Keratinocyte (primary cell): ENCODE data around the gene KCNB1. TPM values are rescaled to one million over a fixed set of nuclear protein-coding genes. Genes with fewer than 3 reads are reported as not detected.

ENCODE experiments used
- DNase-seq: peaks from one replicate; pipeline ENCODE4 v3.0.0-alpha.2; 2011; ENCODE audit warnings: low read depth, missing footprints, low spot score
- FAIRE-seq: peaks from 2 replicates; lab custom pipeline; 2011; peaks lifted over from hg19 to GRCh38; lab: Jason Lieb, UNC
- H2AFZ ChIP-seq: 2 replicates; pipeline ENCODE4 v1.6.0; 2012; ENCODE audit warnings: low read length, control low read depth, inconsistent platforms; ENCODE audit not compliant: control insufficient read depth
- H3K27ac ChIP-seq: 2 replicates; pipeline ENCODE4 v1.5.1; 2011; ENCODE audit warnings: low read length; ENCODE audit not compliant: control insufficient read depth, insufficient read depth
- H3K27me3 ChIP-seq: 3 replicates; pipeline ENCODE4 v1.6.0; 2011; ENCODE audit warnings: low read length; ENCODE audit not compliant: control insufficient read depth, insufficient read depth; ENCODE audit errors: extremely low read depth
- H3K36me3 ChIP-seq, 2 experiments: 2 replicates in 1 of 2; 3 replicates in 1 of 2; pipeline ENCODE4 v1.5.1; 2011; ENCODE audit warnings: low read length in 2 of 2, mild to moderate bottlenecking in 1 of 2; ENCODE audit not compliant: control insufficient read depth in 2 of 2, insufficient read depth in 2 of 2; ENCODE audit errors: extremely low read depth in 1 of 2
- H3K4me1 ChIP-seq: 3 replicates; pipeline ENCODE4 v1.5.1; 2011; ENCODE audit warnings: low read length; ENCODE audit not compliant: control insufficient read depth, insufficient read depth; ENCODE audit errors: extremely low read depth
- H3K4me2 ChIP-seq: 3 replicates; pipeline ENCODE4 v1.6.0; 2011; ENCODE audit warnings: low read depth, low read length; ENCODE audit not compliant: control insufficient read depth, insufficient read depth; ENCODE audit errors: extremely low read depth
- H3K4me3 ChIP-seq, 3 experiments: fragments of 200-600 bp in 1 of 3; sonication (generic) in 1 of 3; 2 replicates in 2 of 3; 3 replicates in 1 of 3; pipeline ENCODE4 v1.5.1; 2011 to 2016; ENCODE audit warnings: low read length in 3 of 3, mild to moderate bottlenecking in 3 of 3, control low read depth in 2 of 3, inconsistent platforms in 1 of 3, low read depth in 1 of 3, mixed read lengths in 1 of 3, mixed run types in 1 of 3, moderate library complexity in 1 of 3; ENCODE audit not compliant: control insufficient read depth in 2 of 3, insufficient read depth in 2 of 3; ENCODE audit errors: extremely low read depth in 1 of 3
- H3K79me2 ChIP-seq: 2 replicates; pipeline ENCODE4 v1.6.0; 2012; ENCODE audit warnings: low read length; ENCODE audit not compliant: control insufficient read depth, insufficient read depth
- H3K9ac ChIP-seq: 3 replicates; pipeline ENCODE4 v1.6.0; 2011; ENCODE audit warnings: low read length; ENCODE audit not compliant: control insufficient read depth, insufficient read depth; ENCODE audit errors: extremely low read depth
- H3K9me1 ChIP-seq: 3 replicates; pipeline ENCODE4 v1.6.0; 2011; ENCODE audit warnings: low read length; ENCODE audit not compliant: control insufficient read depth, insufficient read depth; ENCODE audit errors: extremely low read depth
- H3K9me3 ChIP-seq: 2 replicates; pipeline ENCODE4 v1.5.1; 2012; ENCODE audit warnings: low read depth, low read length; ENCODE audit not compliant: control insufficient read depth
- H4K20me1 ChIP-seq: 3 replicates; pipeline ENCODE4 v1.6.0; 2011; ENCODE audit warnings: low read length; ENCODE audit not compliant: control insufficient read depth, insufficient read depth; ENCODE audit errors: extremely low read depth
- EZH2 ChIP-seq: IDR thresholded peaks from one replicate; pipeline ENCODE4 v1.6.1; 2012; ENCODE audit warnings: inconsistent platforms, mild to moderate bottlenecking, low read length, moderate library complexity
- dilution Hi-C: fragments of 300-500 bp; cut with MboI; formaldehyde crosslinking; loops from one replicate; pipeline ENCODE4 v1.7.0; 2020; ENCODE audit warnings: low sequenced_read_pairs; ENCODE audit not compliant: extremely low pct_ligation_motif_present
- polyA plus RNA-seq, 5 experiments: library from polyadenylated mRNA; depleted of rRNA in 3 of 5; stranded (reverse) in 3 of 5; stranded (forward) in 1 of 5; unstranded in 1 of 5; fragments of >200 nt; gene quantifications; 1 replicate in 1 of 5; 2 replicates in 3 of 5; 3 replicates in 1 of 5; pipeline versions ENCODE4 v1.2.1 to v1.2.3, GENCODE V29; 2011 to 2012; ENCODE audit warnings: missing spikeins in 2 of 5, low read depth in 1 of 5, low replicate concordance in 1 of 5
- TF ChIP-seq, protein P1 (sequence below), 3 experiments: IDR thresholded peaks in 1 of 3; conservative IDR thresholded peaks in 1 of 3; optimal IDR thresholded peaks in 1 of 3; 2 replicates in 2 of 3; 3 replicates in 1 of 3; pipeline versions ENCODE3 to v1.5.1; 2011; ENCODE audit warnings: low read length in 3 of 3, mild to moderate bottlenecking in 3 of 3, moderate library complexity in 2 of 3, control low read depth in 1 of 3, inconsistent platforms in 1 of 3; ENCODE audit not compliant: insufficient read depth in 2 of 3; ENCODE audit errors: extremely low read depth in 1 of 3

Gene KCNB1
- polyA plus RNA-seq, 1 donor (not counting 4 experiments of a cell fraction or from before 2014, with no cell fraction given), result not detected

DNA sequence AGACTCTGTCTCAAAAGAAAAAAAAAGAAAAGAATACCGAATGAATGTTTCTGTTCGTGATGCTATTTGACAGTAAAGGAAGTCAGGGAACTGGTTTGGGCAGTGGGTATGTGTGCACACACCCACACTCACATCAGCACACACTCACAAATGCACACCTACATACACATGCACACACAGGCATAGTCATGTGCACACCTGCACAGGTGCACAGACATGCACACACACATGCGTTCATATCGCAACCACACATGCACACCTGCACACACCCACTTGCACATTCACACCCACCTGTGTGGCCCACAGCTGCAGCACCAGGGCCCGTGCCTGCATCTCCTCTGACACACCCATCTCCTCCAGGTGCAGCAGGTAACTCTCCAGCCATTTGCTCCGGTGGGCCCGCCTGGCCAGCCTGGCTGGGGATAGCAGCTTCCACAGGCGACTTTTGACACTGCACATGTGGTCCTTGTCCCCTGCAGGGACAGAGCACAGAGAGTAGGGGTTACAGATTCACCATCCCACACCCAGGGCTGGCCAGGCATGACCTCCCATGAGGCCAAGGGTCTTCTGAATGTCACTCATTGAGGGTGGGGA lies 41.4 kb upstream of the KCNB1 start:
- DNase-seq, result no peak
- Histone ChIP-seq H3K27ac (no peak overlapping the region), H3K9ac (no peak overlapping the region), H3K79me2 (no peaks in the 10 kb centered on the region), H3K27me3 (no peaks in the 10 kb centered on the region), H3K4me1 (no peaks in the 10 kb centered on the region), H2AFZ (no peak overlapping the region), H4K20me1 (no peaks in the 10 kb centered on the region), H3K4me3 (no peak overlapping the region), H3K4me2 (no peak overlapping the region), H3K36me3 (no peaks in the 10 kb centered on the region), H3K9me3 (no peaks in the 10 kb centered on the region), H3K9me1 (no peaks in the 10 kb centered on the region)
- TF ChIP-seq, protein P1, sequence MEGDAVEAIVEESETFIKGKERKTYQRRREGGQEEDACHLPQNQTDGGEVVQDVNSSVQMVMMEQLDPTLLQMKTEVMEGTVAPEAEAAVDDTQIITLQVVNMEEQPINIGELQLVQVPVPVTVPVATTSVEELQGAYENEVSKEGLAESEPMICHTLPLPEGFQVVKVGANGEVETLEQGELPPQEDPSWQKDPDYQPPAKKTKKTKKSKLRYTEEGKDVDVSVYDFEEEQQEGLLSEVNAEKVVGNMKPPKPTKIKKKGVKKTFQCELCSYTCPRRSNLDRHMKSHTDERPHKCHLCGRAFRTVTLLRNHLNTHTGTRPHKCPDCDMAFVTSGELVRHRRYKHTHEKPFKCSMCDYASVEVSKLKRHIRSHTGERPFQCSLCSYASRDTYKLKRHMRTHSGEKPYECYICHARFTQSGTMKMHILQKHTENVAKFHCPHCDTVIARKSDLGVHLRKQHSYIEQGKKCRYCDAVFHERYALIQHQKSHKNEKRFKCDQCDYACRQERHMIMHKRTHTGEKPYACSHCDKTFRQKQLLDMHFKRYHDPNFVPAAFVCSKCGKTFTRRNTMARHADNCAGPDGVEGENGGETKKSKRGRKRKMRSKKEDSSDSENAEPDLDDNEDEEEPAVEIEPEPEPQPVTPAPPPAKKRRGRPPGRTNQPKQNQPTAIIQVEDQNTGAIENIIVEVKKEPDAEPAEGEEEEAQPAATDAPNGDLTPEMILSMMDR (optimal IDR thresholded peaks at IDR 0.05 in 1 of 3, IDR thresholded peaks at IDR 0.05 in 1 of 3, conservative IDR thresholded peaks at IDR 0.05 in 1 of 3; ENCODE audit: extremely low read depth in 1 of 3, insufficient read depth in 2 of 3, low read length in 3 of 3), result no peak
- TF ChIP-seq EZH2, result no peak
- no peak for FAIRE-seq
- dilution Hi-C loops, result no loop called here

DNA sequence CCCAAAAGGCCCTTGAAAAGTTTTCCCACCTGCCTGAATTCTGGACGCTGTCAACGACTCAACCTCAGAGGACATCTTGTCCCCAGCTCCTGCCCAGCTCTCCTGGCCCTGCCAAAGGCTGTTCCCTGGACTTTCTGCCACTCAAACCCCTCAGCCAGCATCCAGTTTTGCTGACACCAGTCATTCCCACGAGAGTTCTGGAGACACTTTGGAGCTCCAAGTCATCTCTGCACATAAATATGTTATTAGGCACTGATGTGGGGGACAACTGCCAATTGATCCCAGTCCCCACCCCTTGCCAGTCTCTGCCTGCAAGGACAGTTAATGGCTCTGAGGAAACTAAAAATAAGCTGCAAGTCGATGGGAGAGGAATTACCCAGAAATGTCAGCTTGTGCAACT lies 38.9 kb upstream of the KCNB1 start:
- H3K4me3 ChIP-seq, result no peak overlapping the region
- TF ChIP-seq, protein P1 (optimal IDR thresholded peaks at IDR 0.05 in 1 of 3, IDR thresholded peaks at IDR 0.05 in 1 of 3, conservative IDR thresholded peaks at IDR 0.05 in 1 of 3; ENCODE audit: extremely low read depth in 1 of 3, insufficient read depth in 2 of 3, low read length in 3 of 3), result no peak
- TF ChIP-seq EZH2, result no peak
- H3K27ac ChIP-seq, result no peak overlapping the region
- no peaks in the 10 kb centered on the region for H3K9me3 ChIP-seq
- no peaks in the 10 kb centered on the region for H3K79me2 ChIP-seq
- H3K9me1 ChIP-seq, result no peaks in the 10 kb centered on the region
- H3K36me3 ChIP-seq, result no peaks in the 10 kb centered on the region
- H2AFZ ChIP-seq, result no peak overlapping the region
- H3K4me2 ChIP-seq, result no peak overlapping the region
- DNase-seq, result no peak
- FAIRE-seq, result no peak
- dilution Hi-C loops, result no loop called here
- H3K27me3 ChIP-seq, result no peaks in the 10 kb centered on the region
- no peaks in the 10 kb centered on the region for H4K20me1 ChIP-seq
- H3K4me1 ChIP-seq, result no peaks in the 10 kb centered on the region
- H3K9ac ChIP-seq, result no peak overlapping the region
